DOHH2 (cell line): ENCODE data around the gene ADM5.

Experiments
- CTCF ChIP-seq: fragments of 200-600 bp; sonication (generic); IDR thresholded peaks from one replicate; pipeline ENCODE4 v1.5.1; 2014; ENCODE audit warnings: antibody characterized with exemption, mild to moderate bottlenecking, low read depth, low read length; ENCODE audit not compliant: poor library complexity, severe bottlenecking
- EZH2phosphoT487 ChIP-seq: fragments of 200-600 bp; sonication (generic); IDR thresholded peaks from 2 replicates; pipeline ENCODE4 v1.6.1; 2017; ENCODE audit warnings: borderline replicate concordance, mild to moderate bottlenecking, antibody characterized with exemption, low read length, moderate library complexity, mixed read lengths

GRCh38 chr19:49665351-49666119, 23.9 kb upstream of the ADM5 start, which contains the start of the genes BCL2L12 and IRF3:
- no peak for TF ChIP-seq CTCF
- TF ChIP-seq EZH2phosphoT487 = no peak
